GM12864 (cell line): ENCODE data around the gene NUDT16.

Experiments used
- DNase-seq: peaks from one replicate; pipeline ENCODE4 v3.0.0-alpha.2; 2011; ENCODE audit warnings: low read depth
- H3K4me3 ChIP-seq: 2 replicates; pipeline ENCODE4 v1.5.1; 2011; ENCODE audit warnings: mild to moderate bottlenecking, low read depth, low read length, control low read depth
- CTCF ChIP-seq: IDR thresholded peaks from 2 replicates; pipeline ENCODE4 v1.5.1; 2011; ENCODE audit warnings: low read depth, mild to moderate bottlenecking, moderate library complexity, low read length, control low read depth, inconsistent platforms; ENCODE audit errors: missing control alignments

Gene NUDT16

GRCh38 chr3:131386429-131387165 lies 5.0 kb downstream of the NUDT16 start:
- no peak overlapping the region for H3K4me3 ChIP-seq
- no peak for TF ChIP-seq CTCF
- DNase-seq: no peak

- no peak overlapping the region for H3K4me3 ChIP-seq
- no peak for DNase-seq
- no peak for TF ChIP-seq CTCF
Measured at GRCh38 chr3:131387796-131388489, 6.4 kb downstream of the NUDT16 start.

- no peak overlapping the region for H3K4me3 ChIP-seq
- TF ChIP-seq CTCF: no peak
- DNase-seq: no peak
Measured at GRCh38 chr3:131388490-131388799, 6.9 kb downstream of the NUDT16 start.

GRCh38 chr3:131390331-131390730 lies 8.8 kb downstream of the NUDT16 start:
- no peak for TF ChIP-seq CTCF
- DNase-seq: no peak
- no peak overlapping the region for H3K4me3 ChIP-seq

GRCh38 chr3:131393051-131393450 lies 11.5 kb downstream of the NUDT16 start:
- no peak for TF ChIP-seq CTCF
- H3K4me3 ChIP-seq: no peak overlapping the region
- no peak for DNase-seq

GRCh38 chr3:131393868-131394267 lies 12.3 kb downstream of the NUDT16 start:
- DNase-seq: no peak
- TF ChIP-seq CTCF: no peak
- no peak overlapping the region for H3K4me3 ChIP-seq

GRCh38 chr3:131394400-131394799 lies 12.8 kb downstream of the NUDT16 start:
- TF ChIP-seq CTCF: no peak

More at GRCh38 chr3:131394400-131394799, 12.8 kb downstream of the NUDT16 start:
- no peak for DNase-seq
- no peak overlapping the region for H3K4me3 ChIP-seq
